ENCODE data around the gene CXCL12.

Gene CXCL12

GRCh38 chr10:44366941-44367630 lies 17.8 kb downstream of the CXCL12 start (continued):
- TF ChIP-seq PATZ1 (CRISPR knock-in tag; IDR thresholded peaks at IDR 0.05; ENCODE audit: borderline replicate concordance) = no peak
- no peak for TF ChIP-seq OSR1 (CRISPR knock-in tag; IDR thresholded peaks at IDR 0.05)
- TF ChIP-seq CREB5 (CRISPR knock-in tag; IDR thresholded peaks at IDR 0.05; ENCODE audit: low read depth) = no peak

GRCh38 chr10:44364566-44364965 lies 20.3 kb downstream of the CXCL12 start:
- no peak for ATAC-seq
- TF ChIP-seq PPARA (CRISPR knock-in tag; IDR thresholded peaks at IDR 0.05; ENCODE audit: borderline replicate concordance) (no peak), ZNF8 (CRISPR knock-in tag; IDR thresholded peaks at IDR 0.05) (no peak), ZFP30 (CRISPR knock-in tag; IDR thresholded peaks at IDR 0.05) (no peak), ARNTL (CRISPR knock-in tag; IDR thresholded peaks at IDR 0.05; ENCODE audit: borderline replicate concordance, low read depth) (no peak), PATZ1 (CRISPR knock-in tag; IDR thresholded peaks at IDR 0.05; ENCODE audit: borderline replicate concordance) (no peak), CSDC2 (CRISPR knock-in tag; IDR thresholded peaks at IDR 0.05) (no peak), ZC3H10 (CRISPR knock-in tag; IDR thresholded peaks at IDR 0.05) (no peak), SNAI2 (CRISPR knock-in tag; IDR thresholded peaks at IDR 0.05) (no peak), ISL1 (CRISPR knock-in tag; IDR thresholded peaks at IDR 0.05) (no peak), GLIS3 (CRISPR knock-in tag; IDR thresholded peaks at IDR 0.05) (no peak), ZNF565 (CRISPR knock-in tag; conservative IDR thresholded peaks at IDR 0.05; ENCODE audit: low read depth) (no peak)
- TF ChIP-seq, protein P1, sequence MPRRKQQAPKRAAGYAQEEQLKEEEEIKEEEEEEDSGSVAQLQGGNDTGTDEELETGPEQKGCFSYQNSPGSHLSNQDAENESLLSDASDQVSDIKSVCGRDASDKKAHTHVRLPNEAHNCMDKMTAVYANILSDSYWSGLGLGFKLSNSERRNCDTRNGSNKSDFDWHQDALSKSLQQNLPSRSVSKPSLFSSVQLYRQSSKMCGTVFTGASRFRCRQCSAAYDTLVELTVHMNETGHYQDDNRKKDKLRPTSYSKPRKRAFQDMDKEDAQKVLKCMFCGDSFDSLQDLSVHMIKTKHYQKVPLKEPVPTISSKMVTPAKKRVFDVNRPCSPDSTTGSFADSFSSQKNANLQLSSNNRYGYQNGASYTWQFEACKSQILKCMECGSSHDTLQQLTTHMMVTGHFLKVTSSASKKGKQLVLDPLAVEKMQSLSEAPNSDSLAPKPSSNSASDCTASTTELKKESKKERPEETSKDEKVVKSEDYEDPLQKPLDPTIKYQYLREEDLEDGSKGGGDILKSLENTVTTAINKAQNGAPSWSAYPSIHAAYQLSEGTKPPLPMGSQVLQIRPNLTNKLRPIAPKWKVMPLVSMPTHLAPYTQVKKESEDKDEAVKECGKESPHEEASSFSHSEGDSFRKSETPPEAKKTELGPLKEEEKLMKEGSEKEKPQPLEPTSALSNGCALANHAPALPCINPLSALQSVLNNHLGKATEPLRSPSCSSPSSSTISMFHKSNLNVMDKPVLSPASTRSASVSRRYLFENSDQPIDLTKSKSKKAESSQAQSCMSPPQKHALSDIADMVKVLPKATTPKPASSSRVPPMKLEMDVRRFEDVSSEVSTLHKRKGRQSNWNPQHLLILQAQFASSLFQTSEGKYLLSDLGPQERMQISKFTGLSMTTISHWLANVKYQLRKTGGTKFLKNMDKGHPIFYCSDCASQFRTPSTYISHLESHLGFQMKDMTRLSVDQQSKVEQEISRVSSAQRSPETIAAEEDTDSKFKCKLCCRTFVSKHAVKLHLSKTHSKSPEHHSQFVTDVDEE (CRISPR knock-in tag; IDR thresholded peaks at IDR 0.05) = no peak

DNA sequence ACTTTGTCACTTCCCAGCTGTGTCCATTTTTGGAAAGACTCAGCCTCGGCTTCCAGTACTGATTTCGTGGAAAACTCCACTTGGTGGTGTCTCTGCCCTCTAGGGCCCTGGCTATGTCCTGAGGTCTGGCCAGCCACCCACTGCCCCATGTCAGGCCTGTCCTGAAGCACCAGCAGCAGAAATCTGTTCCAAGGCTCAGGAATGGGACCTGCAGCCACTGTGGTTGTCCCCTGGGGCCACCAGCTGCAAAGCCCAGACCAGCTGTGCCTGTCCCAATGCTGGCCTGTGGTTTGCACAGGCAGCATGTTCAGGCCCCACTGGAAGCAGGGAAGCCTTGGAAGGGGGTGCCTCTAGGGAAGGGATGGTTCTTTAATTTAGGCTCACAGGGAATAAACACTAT lies 21.2 kb downstream of the CXCL12 start:
- TF ChIP-seq PPARA (CRISPR knock-in tag; IDR thresholded peaks at IDR 0.05; ENCODE audit: borderline replicate concordance) = no peak
- no peak for TF ChIP-seq GLIS3 (CRISPR knock-in tag; IDR thresholded peaks at IDR 0.05)
- TF ChIP-seq SNAI2 (CRISPR knock-in tag; IDR thresholded peaks at IDR 0.05) = no peak
- no peak for TF ChIP-seq CSRNP3 (CRISPR knock-in tag; IDR thresholded peaks at IDR 0.05)
- TF ChIP-seq ZFP30 (CRISPR knock-in tag; IDR thresholded peaks at IDR 0.05) = no peak
- no peak for TF ChIP-seq ZNF8 (CRISPR knock-in tag; IDR thresholded peaks at IDR 0.05)
- no peak for TF ChIP-seq ZNF565 (CRISPR knock-in tag; conservative IDR thresholded peaks at IDR 0.05; ENCODE audit: low read depth)
- TF ChIP-seq ZFP3 (CRISPR knock-in tag; IDR thresholded peaks at IDR 0.05) = no peak
- TF ChIP-seq ISL1 (CRISPR knock-in tag; IDR thresholded peaks at IDR 0.05) = no peak
- no peak for TF ChIP-seq PATZ1 (CRISPR knock-in tag; IDR thresholded peaks at IDR 0.05; ENCODE audit: borderline replicate concordance)
- TF ChIP-seq ZNF70 (CRISPR knock-in tag; IDR thresholded peaks at IDR 0.05) = no peak
- TF ChIP-seq POU6F1 (CRISPR knock-in tag; IDR thresholded peaks at IDR 0.05; ENCODE audit: borderline replicate concordance, low read depth) = no peak
- TF ChIP-seq TOX (CRISPR knock-in tag; IDR thresholded peaks at IDR 0.05; ENCODE audit: borderline replicate concordance) = no peak
- no peak for TF ChIP-seq RARB (CRISPR knock-in tag; IDR thresholded peaks at IDR 0.05)
- no peak for TF ChIP-seq CREB5 (CRISPR knock-in tag; IDR thresholded peaks at IDR 0.05; ENCODE audit: low read depth)
- no peak for TF ChIP-seq ZC3H10 (CRISPR knock-in tag; IDR thresholded peaks at IDR 0.05)
- no peak for TF ChIP-seq TCF4 (CRISPR knock-in tag; IDR thresholded peaks at IDR 0.05; ENCODE audit: borderline replicate concordance)
- no peak for ATAC-seq
